Body of pancreas (tissue), 4 donors: Measurements from ENCODE around the gene ACSS3. TPM values are rescaled to one million over a fixed set of nuclear protein-coding genes. Genes with fewer than 3 reads are reported as not detected.

ENCODE experiments used
- ATAC-seq: fragments of 150-250 bp; one replicate; pipeline ENCODE4 v1.9.1; 2016
- DNase-seq, 4 donors: peaks; one replicate each; pipeline ENCODE4 v3.0.0-alpha.2; 2019
- H3K27ac ChIP-seq, 4 donors: fragments of 200-600 bp; sonication (generic); 1 replicate in 3 of 4; 2 replicates in 1 of 4; pipeline versions ENCODE4 v1.5.1 to v1.6.1; 2016 to 2019; ENCODE audit warnings: mild to moderate bottlenecking in 1 of 4, mixed read lengths in 1 of 4, moderate library complexity in 1 of 4
- H3K27me3 ChIP-seq, 2 donors: fragments of 200-600 bp; sonication (generic); one replicate each; pipeline ENCODE4 v1.6.0; 2016; ENCODE audit warnings: mild to moderate bottlenecking in 1 of 2
- H3K36me3 ChIP-seq, 2 donors: fragments of 200-600 bp; sonication (generic); replicated peaks in 1 of 2; 2 replicates each; pipeline ENCODE4 v1.5.1; 2016; ENCODE audit warnings: low read depth in 2 of 2; ENCODE audit not compliant: insufficient read depth in 1 of 2
- H3K4me1 ChIP-seq: fragments of 200-600 bp; sonication (generic); one replicate; pipeline ENCODE4 v1.6.0; 2016
- H3K4me3 ChIP-seq, 2 donors: fragments of 200-600 bp; sonication (generic); 1 replicate in 1 of 2; 2 replicates in 1 of 2; pipeline ENCODE4 v1.5.1; 2016 to 2019
- H3K9me3 ChIP-seq, 3 donors: fragments of 200-600 bp; sonication (generic); 1 replicate in 2 of 3; 2 replicates in 1 of 3; pipeline ENCODE4 v1.5.1; 2016
- CTCF ChIP-seq, 7 experiments: fragments of 450-650 bp in 4 of 7; fragments of 200-600 bp in 3 of 7; sonication (generic) in 3 of 7; IDR thresholded peaks; one replicate each; pipeline ENCODE4 v1.5.1; 2016 to 2019; ENCODE audit warnings: antibody characterized with exemption in 7 of 7
- POLR2A ChIP-seq, 3 donors: fragments of 450-650 bp; IDR thresholded peaks; one replicate each; pipeline ENCODE4 v1.6.1; 2016; ENCODE audit warnings: antibody characterized with exemption in 3 of 3, mild to moderate bottlenecking in 2 of 3
- WGBS, 2 donors: methylation state at CpG; one replicate each; pipeline ENCODE4 v1.1.5; 2017; 5-methylcytosine and 5-hydroxymethylcytosine counted together
- intact Hi-C: fragments of 100-400 bp; cut with DNase I; formaldehyde crosslinking; loops from one replicate; pipeline ENCODE4 v1.15.1; 2023
- total RNA-seq, 2 donors: library from RNA; depleted of rRNA; stranded (reverse); fragments of >200 nt; gene quantifications; one replicate each; pipeline ENCODE4 v1.1.0, GENCODE V29; 2016

The ACSS3 gene
- total RNA-seq, 2 donors from 2014 or later: 9.9 to 27.7 TPM

DNA sequence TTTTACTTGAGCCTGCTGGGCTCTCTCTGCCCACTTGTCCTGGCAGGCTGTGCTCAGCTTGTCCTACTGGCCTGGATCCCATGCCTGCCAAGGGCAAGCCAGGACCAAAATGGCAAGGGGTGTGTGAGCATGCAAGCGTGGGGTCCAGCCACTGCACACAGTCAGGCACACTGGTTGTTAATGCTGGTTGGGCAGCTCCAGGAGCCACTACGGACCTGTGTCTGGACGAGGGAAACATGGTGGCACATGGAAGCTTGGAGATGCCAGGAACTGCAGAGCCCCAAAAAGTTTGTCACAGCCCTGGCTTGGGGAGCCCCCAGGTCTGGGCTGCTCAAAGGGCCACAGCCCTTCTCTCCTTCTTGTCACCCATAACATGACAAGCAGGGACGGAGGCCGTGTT, 83.8 kb downstream of the ACSS3 start:
- WGBS, 2 donors: 78 to 84% methylated on average over 5 of the region's 5 CpGs
- intact Hi-C loops: no loop called here
- ATAC-seq: no peak
- no peak overlapping the region for H3K27ac ChIP-seq
- H3K36me3 ChIP-seq: no peaks in the 10 kb centered on the region
- DNase-seq: no peak
- H3K9me3 ChIP-seq: no peaks in the 10 kb centered on the region
- H3K4me1 ChIP-seq: no peaks in the 10 kb centered on the region
- H3K27me3 ChIP-seq: no peaks in the 10 kb centered on the region
- H3K4me3 ChIP-seq: no peak overlapping the region
- TF ChIP-seq CTCF (IDR thresholded peaks at IDR 0.05): no peak
- no peak for TF ChIP-seq POLR2A (IDR thresholded peaks at IDR 0.05)

DNA sequence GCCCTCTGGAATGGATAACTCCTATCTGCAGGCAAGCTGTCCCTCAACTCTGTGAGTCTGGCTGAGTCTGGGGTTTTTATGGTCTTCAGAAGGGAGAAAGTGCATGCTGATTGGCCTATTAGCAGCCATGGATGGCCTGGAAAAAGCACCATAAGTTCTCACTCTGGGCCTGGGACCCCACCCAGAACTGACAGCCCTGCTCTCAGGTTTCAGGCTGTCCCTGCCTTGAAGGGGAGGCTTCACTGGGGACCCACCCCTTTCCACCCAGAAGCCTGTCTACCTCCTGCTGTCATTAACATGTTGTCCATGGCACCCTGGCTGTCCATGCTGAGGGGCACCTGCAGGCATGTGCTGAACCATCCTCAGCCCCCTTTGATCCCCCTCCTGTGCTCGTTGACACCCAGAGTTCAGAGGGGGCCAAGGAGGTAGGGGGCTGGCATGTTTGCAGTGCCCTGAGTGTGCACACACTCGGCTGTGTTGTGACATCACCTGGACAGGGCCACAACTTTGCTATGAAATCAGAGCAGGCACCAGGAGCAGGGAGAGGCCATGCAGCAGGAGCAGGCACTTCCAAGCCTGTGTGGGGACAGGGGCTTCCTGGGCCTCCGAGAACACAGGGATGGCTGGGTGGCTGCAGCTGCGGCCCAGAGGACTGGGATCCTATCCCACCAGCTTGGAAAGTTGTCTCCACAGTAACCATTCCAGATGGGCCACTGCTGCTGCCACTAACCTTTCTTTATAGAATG, 84.7 kb downstream of the ACSS3 start:
- no peak for TF ChIP-seq POLR2A (IDR thresholded peaks at IDR 0.05)
- TF ChIP-seq CTCF (IDR thresholded peaks at IDR 0.05): no peak
- Histone ChIP-seq H3K36me3 (no peaks in the 10 kb centered on the region), H3K27ac (no peak overlapping the region), H3K4me1 (no peaks in the 10 kb centered on the region), H3K4me3 (no peak overlapping the region), H3K27me3 (no peaks in the 10 kb centered on the region), H3K9me3 (no peaks in the 10 kb centered on the region)
- DNase-seq: no peak
- intact Hi-C loops: no loop called here
- WGBS, 2 donors: 73% methylated on average over 4 of the region's 4 CpGs; no CpG with 5 or more reads in 1 of the 2 donors
- no peak for ATAC-seq

DNA sequence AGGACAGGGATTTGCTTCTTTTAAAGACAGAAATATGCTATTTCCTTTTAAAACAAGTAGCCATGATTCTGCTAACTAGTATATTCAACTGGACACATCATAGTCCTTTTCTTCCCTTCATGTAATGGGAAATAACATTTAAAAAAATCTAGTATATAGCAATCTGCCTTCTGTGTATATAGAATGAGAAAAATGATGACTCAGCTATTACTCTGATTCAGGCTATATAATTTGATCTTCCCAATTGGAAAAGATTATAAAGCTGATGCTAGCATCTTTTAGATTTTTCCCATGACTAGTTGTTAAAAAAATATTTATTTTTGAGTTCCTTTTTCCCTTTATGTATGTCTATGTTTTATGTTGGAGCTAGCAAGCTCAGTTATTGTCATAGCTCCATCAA, 86.9 kb downstream of the ACSS3 start:
- TF ChIP-seq CTCF (IDR thresholded peaks at IDR 0.05) (no peak), POLR2A (IDR thresholded peaks at IDR 0.05) (no peak)
- no peak overlapping the region for H3K4me3 ChIP-seq
- DNase-seq (no peak), ATAC-seq (no peak)
- no peak overlapping the region for H3K27ac ChIP-seq
- no peaks in the 10 kb centered on the region for H3K36me3 ChIP-seq
- intact Hi-C loops: no loop called here
- no peaks in the 10 kb centered on the region for H3K9me3 ChIP-seq
- no peaks in the 10 kb centered on the region for H3K4me1 ChIP-seq
- no peaks in the 10 kb centered on the region for H3K27me3 ChIP-seq

GRCh38 chr12:81166790-81167189, 88.9 kb downstream of the ACSS3 start:
- WGBS, 2 donors: 66 to 79% methylated on average over 2 of the region's 2 CpGs

More at GRCh38 chr12:81166790-81167189, 88.9 kb downstream of the ACSS3 start:
- no peaks in the 10 kb centered on the region for H3K9me3 ChIP-seq
- intact Hi-C loops: no loop called here
- H3K27me3 ChIP-seq: no peaks in the 10 kb centered on the region
- TF ChIP-seq POLR2A (IDR thresholded peaks at IDR 0.05): no peak
- TF ChIP-seq CTCF (IDR thresholded peaks at IDR 0.05): no peak
- no peaks in the 10 kb centered on the region for H3K4me1 ChIP-seq
- no peak for ATAC-seq
- no peak overlapping the region for H3K4me3 ChIP-seq
- no peak for DNase-seq
- H3K27ac ChIP-seq: no peak overlapping the region
- H3K36me3 ChIP-seq: no peaks in the 10 kb centered on the region
